ENCODE data around the gene BBX.

BBX gene

GRCh38 chr3:107660306-107660976, 137.7 kb downstream of the BBX start:
- no peak for DNase-seq

- no peak for DNase-seq
These were observed 138.8 kb downstream of the BBX start for GRCh38 chr3:107661447-107662123.

DNA sequence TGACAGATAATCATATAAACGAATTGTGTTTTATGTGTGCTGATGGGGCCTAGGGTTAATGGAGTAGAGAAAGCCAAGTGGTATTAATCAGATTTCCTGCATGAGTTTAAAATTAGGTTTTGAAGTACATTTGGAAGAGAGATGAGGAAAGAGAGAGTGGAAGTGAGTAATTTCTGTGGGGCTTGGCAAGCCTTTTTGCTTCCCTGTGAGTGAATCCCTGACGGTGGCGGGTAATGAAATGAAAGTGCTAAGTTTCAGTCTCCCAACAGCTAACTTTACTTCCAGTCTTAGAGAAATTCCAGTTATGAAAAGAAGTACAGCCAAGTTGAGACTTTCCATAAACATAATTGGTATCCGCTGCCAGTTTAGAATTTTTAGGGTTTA, 139.4 kb downstream of the BBX start:
- DNase-seq: no peak

DNA sequence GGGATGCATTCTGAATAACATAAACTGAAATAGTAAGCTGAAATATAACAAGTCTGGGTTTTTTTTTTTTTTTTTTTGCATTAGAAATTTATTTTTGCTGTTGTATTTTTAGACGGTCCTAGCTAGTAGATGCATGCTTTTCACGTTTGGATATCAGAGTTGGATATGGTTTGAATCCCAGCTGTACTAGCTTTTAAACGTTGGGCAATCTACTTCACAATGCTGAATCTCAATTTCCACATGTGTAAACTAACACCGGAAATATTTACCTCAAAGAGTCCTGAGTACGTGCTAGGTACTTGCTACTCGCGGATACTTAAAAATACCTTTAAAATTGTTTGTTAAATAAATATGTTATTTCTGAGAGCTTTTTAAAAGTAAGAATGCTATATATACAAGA, 139.8 kb downstream of the BBX start:
- DNase-seq: no peak

GRCh38 chr3:107663266-107663665, 140.5 kb downstream of the BBX start:
- no peak for DNase-seq

DNA sequence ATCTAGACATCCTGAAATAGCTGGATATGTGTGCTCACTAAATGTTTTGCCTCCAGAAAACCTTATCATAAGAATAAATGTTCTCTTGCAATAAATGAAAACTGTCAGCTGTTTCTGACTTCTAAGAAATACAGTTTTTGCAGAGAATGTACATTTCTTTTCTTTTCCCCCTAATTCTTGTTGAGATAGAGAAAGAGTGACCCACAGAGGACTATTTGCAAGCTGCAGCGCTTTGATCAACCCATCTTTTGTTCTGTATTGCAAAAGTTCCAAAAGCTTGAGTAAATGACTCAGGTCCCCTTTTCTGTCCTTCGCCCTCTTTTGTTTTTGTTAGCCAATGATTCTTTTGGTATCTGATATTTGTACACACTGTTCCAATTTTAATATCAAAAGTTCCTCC, 141.9 kb downstream of the BBX start:
- DNase-seq: no peak

GRCh38 chr3:107665351-107665750, 142.6 kb downstream of the BBX start:
- no peak for DNase-seq

GRCh38 chr3:107666853-107667252, 144.1 kb downstream of the BBX start:
- DNase-seq: no peak

GRCh38 chr3:107668416-107668815, 145.7 kb downstream of the BBX start:
- DNase-seq: no peak

DNA sequence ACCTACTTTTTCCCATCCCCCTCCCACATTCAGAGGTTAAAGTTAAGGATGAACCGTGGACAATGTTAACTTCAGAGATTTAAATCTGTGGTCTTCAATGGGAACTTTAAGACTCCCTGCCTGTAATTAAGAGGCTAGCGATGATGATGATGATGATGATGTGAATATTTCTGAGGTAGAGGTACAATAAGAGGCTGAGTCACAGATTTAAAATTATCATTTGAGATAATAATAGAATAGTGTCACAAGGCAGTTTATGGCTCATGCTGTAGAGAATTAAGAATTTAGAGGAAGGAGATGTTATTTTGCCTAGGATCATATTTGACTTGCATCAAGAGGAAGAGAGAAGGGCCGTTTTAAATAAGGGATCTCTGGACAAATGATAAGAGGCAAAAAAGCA, 146.2 kb downstream of the BBX start:
- no peak for DNase-seq

DNA sequence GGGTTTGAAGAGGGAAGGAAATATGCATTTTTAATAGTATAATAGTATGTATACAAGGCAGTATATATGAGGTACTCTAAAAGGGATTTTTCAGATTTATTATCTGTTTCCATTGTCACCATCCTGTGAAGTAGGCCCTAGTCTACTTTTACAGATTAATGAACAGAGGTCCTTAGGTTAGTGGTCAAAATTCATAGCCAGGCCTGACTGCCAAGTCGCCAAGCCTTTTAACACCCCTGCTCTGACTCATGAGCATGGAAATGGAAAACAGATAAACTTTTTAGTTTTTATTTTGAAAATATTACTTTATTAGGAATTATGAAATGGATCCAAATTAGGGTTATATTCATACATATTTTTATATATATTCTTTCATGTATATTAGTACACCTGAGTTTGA, 146.9 kb downstream of the BBX start:
- DNase-seq: no peak

DNA sequence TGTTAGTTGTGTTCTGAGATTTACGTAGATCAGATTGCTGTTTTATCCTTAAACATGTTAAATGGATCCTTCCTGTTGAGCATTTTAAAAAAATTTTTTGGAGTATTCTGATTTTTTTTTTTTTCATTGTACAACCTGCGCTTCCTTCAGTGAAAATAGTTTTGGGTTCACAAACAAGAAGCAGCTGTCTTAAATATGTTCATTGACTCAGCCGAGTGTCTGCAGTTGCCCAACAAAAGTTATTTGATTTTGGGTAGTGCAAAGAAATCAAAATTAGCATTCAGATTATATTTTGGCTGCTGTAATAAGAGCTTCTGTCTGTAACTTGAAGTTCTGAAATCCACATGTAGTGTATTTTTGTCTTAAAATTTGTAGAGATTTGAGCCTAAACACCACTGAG, 148.2 kb downstream of the BBX start:
- no peak for DNase-seq

DNA sequence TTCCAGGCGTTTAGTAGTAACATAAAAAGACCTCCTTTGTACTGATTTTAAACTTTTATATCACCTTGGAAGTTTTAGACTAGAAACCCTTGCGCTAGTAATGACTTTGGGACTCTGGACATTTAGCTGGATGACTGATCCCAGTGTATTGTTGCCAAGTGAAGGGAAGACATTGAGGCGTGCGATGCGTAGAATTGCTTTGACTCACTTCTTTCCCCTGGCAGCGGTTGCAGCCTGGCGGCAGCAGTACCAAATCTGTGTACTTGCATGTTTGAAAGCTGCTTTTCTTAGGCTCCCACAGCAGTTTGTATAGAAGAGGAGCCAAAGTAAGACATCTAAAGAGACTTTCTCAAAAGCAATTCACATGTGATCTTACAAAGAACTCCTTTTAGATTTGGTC, 151.6 kb downstream of the BBX start:
- DNase-seq: no peak

DNA sequence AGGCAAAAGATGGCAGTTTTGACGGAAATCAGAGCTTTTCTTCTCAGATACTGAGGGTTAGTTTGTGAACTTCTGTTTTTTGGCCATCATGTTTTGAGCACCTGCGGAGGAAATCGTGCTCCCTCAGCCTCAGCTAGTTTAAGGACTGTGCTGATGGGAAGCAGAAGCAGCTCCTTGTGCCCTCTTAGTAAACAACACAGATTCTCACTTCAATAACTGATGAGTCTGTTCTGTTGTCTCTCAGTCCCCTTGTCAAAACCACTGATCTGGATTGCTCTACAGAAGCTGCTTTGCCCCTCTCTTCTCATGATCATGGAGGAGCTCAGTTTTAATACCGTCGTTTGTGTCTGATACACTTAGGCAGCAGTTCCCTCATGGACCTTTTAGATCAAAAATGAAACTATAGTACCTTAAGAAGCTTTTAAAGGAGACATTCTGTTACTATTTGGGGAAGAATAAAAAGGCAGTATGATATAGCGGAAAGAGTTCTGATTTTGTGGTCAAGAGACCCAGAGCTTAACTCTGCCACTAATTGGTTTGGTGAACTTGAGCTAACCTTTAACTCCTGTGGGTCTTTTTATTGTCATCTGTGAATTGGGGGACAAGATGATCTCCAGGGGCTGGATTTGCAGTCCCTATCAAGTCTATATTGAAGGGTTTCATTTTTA, 152.6 kb downstream of the BBX start:
- DNase-seq: no peak

DNA sequence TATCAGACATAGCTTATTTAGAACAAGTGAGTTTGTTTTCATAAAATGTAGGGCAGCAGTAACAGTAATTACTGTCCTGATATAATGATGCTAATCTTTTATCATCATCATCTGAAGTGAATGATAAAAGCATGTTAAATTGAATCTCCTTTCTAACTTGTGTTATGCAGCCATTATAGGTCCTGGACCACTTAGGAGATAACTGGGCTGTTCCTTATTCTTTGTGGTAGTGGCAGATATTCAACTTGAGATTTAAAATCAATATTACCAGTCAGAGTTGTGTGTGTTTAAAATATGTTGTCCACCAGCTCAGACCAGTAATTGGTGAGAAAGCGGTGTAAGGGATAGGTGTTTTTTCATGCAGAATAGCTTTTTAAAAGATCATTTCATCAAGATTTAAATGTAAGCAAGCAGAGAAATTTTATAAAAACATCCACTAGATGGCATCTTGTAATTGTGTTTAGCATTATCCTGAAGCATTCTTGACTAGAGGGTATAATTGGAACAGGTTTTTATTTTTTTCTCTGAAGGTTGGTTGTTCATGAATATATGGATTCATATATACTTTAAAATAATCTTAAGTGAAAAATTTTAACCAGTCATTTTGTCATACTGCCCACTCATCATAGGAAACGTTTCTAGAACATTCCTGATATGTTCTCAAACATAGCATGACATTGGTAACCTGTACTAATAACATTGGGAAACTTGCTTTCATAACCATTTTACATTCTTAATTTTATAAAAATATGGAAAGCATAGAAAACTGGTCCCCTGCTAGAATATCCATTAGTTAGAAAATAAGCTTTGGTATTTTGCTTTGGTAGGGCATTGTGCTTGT, 153.9 kb downstream of the BBX start:
- no peak for DNase-seq

DNA sequence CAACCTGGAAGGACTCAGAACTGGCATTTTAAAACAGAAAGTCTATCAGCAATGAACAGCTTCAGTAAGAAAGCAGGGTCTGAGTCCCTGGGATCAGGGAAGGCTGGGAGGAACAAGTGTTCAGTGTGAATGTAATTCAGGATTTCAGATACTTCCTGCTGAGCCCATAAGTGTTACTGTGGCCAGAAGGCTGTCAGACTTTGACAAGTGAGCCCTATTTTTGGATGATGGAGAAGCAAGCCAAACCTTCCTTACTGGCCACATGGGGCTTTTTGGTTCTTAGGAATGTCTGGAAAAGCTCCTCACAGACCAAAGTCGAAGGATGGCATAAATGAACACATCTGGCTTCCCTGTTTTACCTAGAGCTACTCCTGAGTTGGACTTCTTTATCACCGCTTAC, 157.2 kb downstream of the BBX start:
- no peak for DNase-seq

- no peak for DNase-seq
These were observed 157.9 kb downstream of the BBX start for GRCh38 chr3:107680698-107681097.

DNA sequence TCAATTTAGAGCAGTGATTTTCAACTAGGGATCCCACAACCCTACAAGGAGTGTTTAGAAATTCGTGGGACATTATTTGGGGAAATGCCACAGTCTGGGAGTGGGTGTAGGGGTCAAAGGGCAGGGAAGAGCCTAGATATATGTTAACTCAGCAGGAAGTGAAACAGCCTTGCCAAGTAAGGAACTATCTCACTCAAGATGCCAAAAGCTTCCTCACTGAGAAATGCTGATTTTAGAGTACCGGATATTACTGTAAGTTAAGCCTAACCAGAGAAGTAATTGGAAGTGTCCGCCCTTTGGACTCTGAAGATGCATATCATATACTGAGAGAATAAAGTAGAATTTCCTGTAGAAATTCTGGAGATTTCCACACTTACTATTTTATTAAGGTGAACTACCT, 158.6 kb downstream of the BBX start:
- no peak for DNase-seq

GRCh38 chr3:107682580-107682979, 159.8 kb downstream of the BBX start:
- no peak for DNase-seq

GRCh38 chr3:107683447-107683846, 160.7 kb downstream of the BBX start:
- DNase-seq: no peak

GRCh38 chr3:107684431-107684925, 161.7 kb downstream of the BBX start:
- DNase-seq: peak in 1 of 4 experiments; percentile 7

- no peak for DNase-seq
These were observed 162.6 kb downstream of the BBX start for GRCh38 chr3:107685383-107685782.

DNA sequence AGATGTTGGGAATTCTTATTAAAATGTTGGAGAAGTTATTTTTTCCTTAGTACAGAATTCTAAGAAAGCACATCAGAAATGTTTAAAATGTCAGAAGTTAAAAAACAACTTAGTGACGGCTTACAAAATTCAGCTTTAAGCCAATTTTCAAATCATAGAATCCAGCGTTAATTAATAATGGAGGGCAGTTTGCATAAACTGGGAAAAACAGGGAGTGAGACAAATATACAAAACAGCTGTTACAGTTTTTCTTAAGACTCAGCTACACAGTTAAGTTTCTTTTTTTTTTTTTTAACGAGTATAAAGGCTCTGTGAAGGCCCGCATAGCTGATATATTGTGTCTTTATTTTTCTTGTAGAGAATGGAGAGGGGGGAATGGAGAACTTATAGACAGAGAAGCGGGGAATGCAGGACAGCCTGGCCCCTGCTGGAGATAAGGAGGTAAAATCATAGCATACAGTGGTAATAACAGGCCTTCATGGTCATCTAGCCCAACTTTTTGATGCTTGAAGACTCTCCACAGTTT, 164.4 kb downstream of the BBX start:
- no peak for DNase-seq

Data from activated naive CD4-positive, alpha-beta T cell (primary cell).